GM20000 (cell line): ENCODE results near the gene ACBD6.
"Not testable (repeated sequence)": the region's sequence is repeated elsewhere in the genome, so short reads cannot be mapped to it uniquely, and the experiment has no call there.

Experiments used
- DNase-seq: peaks from one replicate; pipeline ENCODE4 v3.0.0; 2012; ENCODE audit warnings: low spot score
- CTCF ChIP-seq: IDR thresholded peaks from 2 replicates; pipeline ENCODE4 v1.5.1; 2012; ENCODE audit warnings: mild to moderate bottlenecking, control low read depth; ENCODE audit errors: extremely low read depth, missing control alignments

The ACBD6 gene, protein sequence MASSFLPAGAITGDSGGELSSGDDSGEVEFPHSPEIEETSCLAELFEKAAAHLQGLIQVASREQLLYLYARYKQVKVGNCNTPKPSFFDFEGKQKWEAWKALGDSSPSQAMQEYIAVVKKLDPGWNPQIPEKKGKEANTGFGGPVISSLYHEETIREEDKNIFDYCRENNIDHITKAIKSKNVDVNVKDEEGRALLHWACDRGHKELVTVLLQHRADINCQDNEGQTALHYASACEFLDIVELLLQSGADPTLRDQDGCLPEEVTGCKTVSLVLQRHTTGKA

DNA sequence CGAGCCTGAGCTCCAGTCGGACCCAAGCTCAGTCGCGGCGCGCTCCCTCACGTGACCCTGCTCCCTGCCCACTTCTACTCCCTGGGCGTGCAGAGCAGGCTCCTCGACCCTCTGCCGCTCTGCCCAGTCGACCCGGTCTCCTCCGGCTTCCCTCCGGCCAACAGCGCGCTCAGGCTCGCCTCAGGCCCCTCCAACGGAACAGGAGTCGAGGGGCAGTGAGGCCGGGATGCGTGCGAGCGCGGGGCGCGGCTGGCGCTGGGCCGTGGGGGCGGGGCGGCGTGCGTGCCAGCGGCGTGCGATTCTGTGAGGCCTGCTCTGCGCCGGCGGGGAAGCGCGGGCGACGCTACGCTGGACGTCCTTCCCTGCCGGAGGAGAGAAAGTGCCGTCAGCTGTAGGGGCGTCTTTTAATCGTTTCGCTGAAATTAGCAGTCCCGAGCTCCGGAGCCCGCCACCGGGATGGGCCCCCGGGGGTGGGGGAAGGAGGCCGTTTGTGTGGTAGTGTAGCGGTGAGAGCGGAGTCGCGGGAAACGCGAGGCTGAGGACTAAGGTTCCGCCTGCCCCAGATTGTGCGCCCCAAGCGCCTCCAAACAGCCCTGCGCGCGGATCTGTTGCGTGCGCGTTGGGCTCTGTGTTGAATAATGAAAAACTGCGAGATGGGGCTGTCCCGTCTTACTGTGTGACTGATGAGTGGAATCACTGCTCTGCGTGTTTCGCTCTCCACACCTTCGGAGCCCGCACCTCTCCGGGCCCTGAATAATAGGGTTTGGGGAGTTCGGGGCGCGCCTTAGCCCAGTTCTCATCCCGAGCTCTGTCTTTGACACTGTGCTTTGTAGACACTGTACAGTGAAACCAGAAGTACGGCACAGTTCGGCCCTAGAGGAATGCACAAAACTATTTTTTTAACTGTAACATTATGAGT lies at the start of gene ACBD6:
TSS of gene ACBD6 (minus strand) at position 217 of the 919 bp plus-strand sequence. CDS start 311 bp downstream, outside the sequence.
- no peak for TF ChIP-seq CTCF
- DNase-seq: peak; percentile 92

GRCh38 chr1:180551997-180552396 lies 49.6 kb upstream of the ACBD6 start:
- DNase-seq: no peak
- no peak for TF ChIP-seq CTCF

DNA sequence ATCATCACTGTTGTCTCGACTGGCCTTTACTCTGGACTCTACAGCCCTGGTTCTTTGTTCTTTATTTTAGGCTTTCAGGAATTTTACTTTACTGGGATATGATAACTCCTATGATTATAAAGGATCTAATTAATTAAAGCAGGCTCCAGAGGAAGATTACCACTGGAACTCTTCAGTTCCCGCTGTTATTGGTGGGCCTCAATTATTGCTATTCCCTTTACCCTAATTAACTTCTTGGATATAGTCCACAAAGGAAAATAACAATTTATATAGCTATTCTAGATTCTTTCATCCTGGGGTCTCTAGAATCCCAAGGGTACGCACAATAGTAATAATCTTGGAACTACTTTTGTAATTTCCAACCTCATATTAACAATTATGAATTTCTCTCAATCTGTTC lies 47.9 kb upstream of the ACBD6 start:
- DNase-seq: no peak
- TF ChIP-seq CTCF: no peak

DNA sequence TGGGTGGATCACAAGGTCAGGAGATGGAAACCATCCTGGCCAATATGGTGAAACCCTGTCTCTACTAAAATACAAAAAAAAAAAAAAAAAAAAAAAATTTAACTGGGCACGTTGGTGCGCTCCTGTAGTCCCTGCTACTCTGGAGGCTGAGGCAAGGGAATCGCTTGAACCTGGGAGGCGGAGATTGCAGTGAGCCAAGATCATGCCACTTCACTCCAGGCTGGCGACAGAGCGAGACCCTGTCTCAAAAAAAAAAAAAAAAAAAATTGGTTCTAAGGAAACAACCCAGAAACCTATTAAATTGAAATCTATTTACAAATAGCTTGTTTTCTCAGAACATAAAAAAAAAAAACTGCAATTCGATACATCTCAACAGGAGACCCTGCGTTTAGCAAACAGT lies 47.4 kb upstream of the ACBD6 start:
- DNase-seq: not testable (repeated sequence)

DNA sequence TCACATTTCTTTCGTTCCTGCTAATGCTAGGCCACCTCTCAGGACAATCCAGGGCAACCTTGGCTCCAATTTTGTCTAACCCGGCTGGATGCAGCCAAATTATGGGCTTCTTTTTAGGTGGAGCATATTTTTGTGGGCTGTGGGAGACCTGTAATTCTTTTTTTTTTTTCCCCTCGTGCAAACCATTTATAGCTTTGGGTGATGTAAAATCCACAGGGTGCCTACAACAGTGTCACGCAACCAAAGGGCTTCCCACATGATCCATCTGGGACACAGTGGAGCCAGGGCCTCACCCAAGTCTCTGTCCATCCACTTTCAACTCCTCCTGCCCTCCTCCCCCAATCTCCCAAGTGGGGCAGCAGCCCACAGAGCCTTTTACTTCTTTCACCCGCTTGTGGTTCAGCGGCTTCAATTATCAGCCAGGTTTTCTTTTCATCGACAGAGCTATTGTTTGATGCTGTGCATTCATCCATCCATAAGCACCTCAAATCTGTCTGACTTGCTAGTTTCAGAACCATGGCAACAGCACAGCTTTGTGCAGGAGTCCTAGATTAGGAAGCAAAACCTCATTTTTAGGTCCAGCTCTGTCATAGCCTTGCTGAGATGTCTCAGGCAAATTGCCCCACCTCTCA lies 46.4 kb upstream of the ACBD6 start:
- no peak for DNase-seq
- TF ChIP-seq CTCF: no peak

DNA sequence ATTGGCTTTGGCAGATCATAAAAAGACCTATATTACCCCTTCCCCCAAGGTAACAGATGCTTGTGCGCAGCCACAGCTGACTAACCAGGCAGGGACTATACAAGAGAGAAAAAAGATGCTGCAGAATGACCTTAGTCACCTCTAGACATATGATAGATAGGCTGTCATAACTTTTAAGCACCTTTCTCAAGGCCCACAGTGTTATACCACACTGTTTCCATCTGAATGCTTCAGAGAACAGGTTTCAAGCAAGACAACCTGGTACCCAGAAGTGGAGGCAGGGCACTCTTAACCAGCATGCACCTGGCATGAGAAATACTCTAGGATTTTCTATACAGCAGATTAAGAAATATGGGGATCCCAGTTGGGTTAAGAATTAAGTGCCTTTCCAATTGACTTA lies 43.6 kb upstream of the ACBD6 start:
- TF ChIP-seq CTCF: no peak
- DNase-seq: no peak

GRCh38 chr1:180544050-180544449 lies 41.7 kb upstream of the ACBD6 start:
- no peak for TF ChIP-seq CTCF
- DNase-seq: no peak
